ENCODE data around the gene SYNJ1.
"Not testable (repeated sequence)": the region's sequence is repeated elsewhere in the genome, so short reads cannot be mapped to it uniquely, and the experiment has no call there.

The SYNJ1 gene, protein sequence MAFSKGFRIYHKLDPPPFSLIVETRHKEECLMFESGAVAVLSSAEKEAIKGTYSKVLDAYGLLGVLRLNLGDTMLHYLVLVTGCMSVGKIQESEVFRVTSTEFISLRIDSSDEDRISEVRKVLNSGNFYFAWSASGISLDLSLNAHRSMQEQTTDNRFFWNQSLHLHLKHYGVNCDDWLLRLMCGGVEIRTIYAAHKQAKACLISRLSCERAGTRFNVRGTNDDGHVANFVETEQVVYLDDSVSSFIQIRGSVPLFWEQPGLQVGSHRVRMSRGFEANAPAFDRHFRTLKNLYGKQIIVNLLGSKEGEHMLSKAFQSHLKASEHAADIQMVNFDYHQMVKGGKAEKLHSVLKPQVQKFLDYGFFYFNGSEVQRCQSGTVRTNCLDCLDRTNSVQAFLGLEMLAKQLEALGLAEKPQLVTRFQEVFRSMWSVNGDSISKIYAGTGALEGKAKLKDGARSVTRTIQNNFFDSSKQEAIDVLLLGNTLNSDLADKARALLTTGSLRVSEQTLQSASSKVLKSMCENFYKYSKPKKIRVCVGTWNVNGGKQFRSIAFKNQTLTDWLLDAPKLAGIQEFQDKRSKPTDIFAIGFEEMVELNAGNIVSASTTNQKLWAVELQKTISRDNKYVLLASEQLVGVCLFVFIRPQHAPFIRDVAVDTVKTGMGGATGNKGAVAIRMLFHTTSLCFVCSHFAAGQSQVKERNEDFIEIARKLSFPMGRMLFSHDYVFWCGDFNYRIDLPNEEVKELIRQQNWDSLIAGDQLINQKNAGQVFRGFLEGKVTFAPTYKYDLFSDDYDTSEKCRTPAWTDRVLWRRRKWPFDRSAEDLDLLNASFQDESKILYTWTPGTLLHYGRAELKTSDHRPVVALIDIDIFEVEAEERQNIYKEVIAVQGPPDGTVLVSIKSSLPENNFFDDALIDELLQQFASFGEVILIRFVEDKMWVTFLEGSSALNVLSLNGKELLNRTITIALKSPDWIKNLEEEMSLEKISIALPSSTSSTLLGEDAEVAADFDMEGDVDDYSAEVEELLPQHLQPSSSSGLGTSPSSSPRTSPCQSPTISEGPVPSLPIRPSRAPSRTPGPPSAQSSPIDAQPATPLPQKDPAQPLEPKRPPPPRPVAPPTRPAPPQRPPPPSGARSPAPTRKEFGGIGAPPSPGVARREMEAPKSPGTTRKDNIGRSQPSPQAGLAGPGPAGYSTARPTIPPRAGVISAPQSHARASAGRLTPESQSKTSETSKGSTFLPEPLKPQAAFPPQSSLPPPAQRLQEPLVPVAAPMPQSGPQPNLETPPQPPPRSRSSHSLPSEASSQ (N-terminal part only)

DNA sequence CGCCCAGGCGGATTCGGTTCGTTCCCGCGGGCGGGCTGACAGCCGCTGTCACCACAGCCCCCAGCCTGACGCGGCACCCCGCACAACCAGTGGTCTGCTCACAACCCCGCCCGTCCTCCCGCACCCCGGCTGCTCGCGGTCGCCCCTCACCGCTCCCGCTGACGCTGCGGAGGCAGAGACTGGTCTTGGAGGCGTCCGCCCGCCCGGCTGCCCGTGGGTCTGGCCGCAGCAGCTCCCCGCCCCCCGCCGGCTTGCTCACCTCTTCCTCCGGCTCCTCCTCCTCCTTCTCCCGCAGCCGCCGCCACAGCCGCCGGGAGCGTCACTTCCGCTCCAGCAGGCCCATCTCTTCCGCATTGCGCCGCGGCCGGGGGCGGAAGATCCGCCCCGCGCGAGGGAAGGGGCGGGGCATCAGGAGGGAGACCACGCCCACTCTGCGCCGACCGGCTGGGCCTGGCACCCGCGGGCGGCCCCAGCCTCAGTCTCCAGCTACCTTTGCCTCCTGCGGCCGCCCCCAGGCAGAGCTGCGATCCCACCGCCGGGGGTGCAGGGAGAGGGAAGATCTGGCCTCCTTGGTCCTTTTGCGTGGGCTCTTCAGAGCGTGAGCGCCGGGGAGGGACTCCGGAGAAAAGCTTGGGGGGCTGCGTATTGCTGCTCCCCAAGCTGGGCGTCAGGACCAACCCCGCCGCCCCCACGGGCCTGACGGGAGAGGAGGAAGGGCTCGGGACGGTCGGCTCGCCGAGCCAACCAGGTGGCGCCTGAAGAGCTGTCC lies at the start of gene SYNJ1:
Gene SYNJ1 (minus strand): TSS at position 327 of the 769 bp plus-strand sequence. CDS start 1,118 bp downstream, outside the sequence.
- H3K4me3 ChIP-seq (ENCODE audit: low read length): peak within 1 kb of the TSS; percentile 92
- TF ChIP-seq, protein P1, sequence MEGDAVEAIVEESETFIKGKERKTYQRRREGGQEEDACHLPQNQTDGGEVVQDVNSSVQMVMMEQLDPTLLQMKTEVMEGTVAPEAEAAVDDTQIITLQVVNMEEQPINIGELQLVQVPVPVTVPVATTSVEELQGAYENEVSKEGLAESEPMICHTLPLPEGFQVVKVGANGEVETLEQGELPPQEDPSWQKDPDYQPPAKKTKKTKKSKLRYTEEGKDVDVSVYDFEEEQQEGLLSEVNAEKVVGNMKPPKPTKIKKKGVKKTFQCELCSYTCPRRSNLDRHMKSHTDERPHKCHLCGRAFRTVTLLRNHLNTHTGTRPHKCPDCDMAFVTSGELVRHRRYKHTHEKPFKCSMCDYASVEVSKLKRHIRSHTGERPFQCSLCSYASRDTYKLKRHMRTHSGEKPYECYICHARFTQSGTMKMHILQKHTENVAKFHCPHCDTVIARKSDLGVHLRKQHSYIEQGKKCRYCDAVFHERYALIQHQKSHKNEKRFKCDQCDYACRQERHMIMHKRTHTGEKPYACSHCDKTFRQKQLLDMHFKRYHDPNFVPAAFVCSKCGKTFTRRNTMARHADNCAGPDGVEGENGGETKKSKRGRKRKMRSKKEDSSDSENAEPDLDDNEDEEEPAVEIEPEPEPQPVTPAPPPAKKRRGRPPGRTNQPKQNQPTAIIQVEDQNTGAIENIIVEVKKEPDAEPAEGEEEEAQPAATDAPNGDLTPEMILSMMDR (IDR thresholded peaks at IDR 0.05; ENCODE audit: insufficient read depth, low read depth, low read length, missing control alignments): no peak
- peak; percentile 98 for DNase-seq (ENCODE audit: low read depth)

DNA sequence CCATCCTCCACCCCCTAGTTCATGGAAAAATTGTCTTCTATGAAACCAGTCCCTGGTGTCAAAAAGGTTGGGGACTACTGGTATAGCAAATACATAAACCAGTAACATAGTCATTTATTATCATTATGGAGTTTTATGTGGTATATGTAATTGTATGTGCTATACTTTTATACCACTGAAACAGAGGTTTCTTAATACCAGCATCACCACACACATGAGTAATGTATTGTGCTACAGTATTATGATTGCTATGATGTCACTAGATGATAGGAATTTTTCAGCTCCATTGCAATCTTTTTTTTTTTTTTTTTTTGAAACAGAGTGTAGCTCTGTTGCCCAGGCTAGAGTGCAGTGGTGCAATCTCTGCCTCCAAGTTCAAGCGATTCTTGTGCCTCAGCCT lies 49.5 kb upstream of the SYNJ1 start:
- no peak for DNase-seq (ENCODE audit: low read depth)
- no peak overlapping the region for H3K4me3 ChIP-seq (ENCODE audit: low read length)
- TF ChIP-seq, protein P1 (IDR thresholded peaks at IDR 0.05; ENCODE audit: insufficient read depth, low read depth, low read length, missing control alignments): no peak

DNA sequence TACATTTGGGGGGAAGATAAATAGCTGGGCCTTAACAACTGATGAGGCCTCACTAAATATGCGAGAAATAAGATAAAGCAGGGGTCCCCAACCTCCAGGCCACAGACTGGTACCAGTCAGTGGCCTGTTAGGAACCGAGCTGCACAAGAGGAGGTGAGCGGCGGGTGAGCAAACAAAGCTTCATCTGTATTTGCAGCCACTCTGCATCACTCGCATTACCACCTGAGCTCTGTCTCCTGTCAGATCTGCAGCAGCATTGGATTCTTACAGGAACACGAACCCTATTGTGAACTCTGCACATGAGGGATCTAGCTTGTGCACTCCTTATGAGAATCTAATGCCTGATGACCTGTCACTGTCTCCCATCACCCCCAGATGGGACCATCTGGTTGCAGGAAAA lies 48.9 kb upstream of the SYNJ1 start:
- no peak for DNase-seq (ENCODE audit: low read depth)
- TF ChIP-seq, protein P1 (IDR thresholded peaks at IDR 0.05; ENCODE audit: insufficient read depth, low read depth, low read length, missing control alignments): no peak
- no peak overlapping the region for H3K4me3 ChIP-seq (ENCODE audit: low read length)

DNA sequence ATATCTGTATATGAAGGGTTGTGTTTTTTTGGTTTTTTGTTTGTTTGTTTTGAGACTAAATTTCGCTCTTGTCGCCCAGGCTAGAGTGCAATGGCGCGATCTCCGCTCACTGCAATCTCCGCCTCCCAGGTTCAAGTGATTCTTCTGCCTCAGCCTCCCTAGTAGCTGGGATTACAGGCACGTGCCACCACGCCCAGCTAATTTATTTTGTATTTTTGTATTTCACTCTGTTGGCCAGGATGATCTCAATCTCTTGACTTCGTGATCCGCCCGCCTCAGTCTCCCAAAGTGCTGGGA lies 45.2 kb upstream of the SYNJ1 start:
- peak overlapping the region; percentile 48 for H3K4me3 ChIP-seq (ENCODE audit: low read length)
- not testable (repeated sequence) for DNase-seq (ENCODE audit: low read depth)

DNA sequence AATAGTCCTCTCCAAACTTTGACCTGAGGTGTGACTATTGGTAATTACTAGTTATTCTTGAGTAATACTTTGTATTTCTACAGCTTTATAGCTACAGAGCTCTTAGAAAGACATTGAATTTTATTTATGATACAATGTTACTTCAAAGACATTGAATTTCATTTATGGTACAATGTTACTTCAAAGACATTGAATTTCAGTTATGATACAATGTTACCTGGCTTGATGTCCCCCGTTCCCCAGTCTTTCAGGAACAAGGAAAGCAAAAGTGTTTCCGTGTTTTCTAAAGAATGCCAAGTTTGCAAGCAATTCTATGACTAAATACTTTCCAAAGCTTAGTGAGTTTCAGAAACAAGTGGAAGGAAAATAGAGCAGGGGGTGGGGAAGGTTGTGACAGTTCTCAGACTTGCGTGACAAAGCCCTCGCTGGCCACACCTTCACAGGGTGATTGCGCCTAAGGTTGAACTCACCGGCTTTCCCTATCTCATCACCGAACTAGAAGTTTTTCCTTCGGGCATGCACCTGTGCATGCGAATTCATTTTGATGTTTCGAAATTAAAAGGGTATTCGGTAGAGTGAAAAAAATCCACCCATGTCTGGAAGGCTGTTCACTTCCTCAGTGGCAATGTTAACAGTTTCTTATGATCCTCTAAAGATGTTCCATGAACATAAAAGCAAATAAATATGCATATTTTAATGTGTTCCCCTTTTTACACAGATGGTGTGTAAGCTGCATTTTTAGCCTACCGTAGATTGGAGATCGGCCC lies 44.7 kb upstream of the SYNJ1 start:
- H3K4me3 ChIP-seq (ENCODE audit: low read length): peak overlapping the region; percentile 48
- TF ChIP-seq, protein P1 (IDR thresholded peaks at IDR 0.05; ENCODE audit: insufficient read depth, low read depth, low read length, missing control alignments): no peak
- DNase-seq (ENCODE audit: low read depth): peak; percentile 45

DNA sequence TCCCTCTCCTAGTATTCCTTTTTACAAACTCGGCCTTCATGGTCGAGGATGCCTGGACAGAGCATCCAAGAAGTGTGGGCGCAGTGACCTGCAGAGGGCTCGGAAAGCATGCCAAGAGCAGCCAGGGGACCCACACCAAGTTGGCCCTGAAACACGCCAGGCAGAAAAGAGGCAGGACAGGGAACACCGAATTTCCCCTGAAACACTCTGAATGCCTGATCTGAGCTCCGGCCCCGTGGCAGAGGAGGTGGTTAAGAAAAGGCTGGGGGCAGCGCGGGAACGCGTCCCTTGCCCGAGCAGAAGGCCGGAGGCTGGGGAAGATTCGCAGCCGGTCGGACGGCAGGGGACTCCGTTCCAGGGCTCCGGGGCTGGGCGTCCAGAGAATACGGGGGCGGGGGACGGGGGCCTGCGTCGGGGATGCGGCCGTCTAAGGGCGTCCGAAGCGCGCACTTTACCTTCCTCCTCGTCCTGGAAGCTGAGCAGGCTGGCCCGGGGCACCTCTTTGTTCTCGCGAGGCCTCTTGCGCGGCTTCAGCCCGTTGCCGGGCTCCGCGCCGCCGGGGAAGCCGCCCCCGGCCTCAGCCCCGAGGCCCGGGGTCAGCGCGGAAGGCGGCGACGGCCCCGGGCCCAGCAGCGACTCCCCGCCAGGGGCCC lies 43.2 kb upstream of the SYNJ1 start:
- DNase-seq (ENCODE audit: low read depth): peak; percentile 75
- H3K4me3 ChIP-seq (ENCODE audit: low read length): peak overlapping the region; percentile 89
- TF ChIP-seq, protein P1 (IDR thresholded peaks at IDR 0.05; ENCODE audit: insufficient read depth, low read depth, low read length, missing control alignments): no peak
